CD8-positive, alpha-beta memory T cell (primary cell): ENCODE data around the gene P3H3. TPM values are rescaled to one million over a fixed set of nuclear protein-coding genes. Genes with fewer than 3 reads are reported as not detected.

Experiments used
- CTCF ChIA-PET: fragments of 350-600 bp; sonication (Branson Sonifier 250); formaldehyde crosslinking; loops from one replicate; lab custom pipeline; 2021; ENCODE audit warnings: antibody characterized with exemption; lab: Charles Lee
- POLR2A ChIA-PET: fragments of 350-600 bp; sonication (Branson Sonifier 250); formaldehyde crosslinking; loops from one replicate; lab custom pipeline; 2021; ENCODE audit warnings: antibody characterized with exemption; lab: Charles Lee
- DNase-seq, 5 donors: peaks; one replicate each; pipeline versions ENCODE4 v3.0.0 to v3.0.0-alpha.2; 2020 to 2022; ENCODE audit warnings: mixed read lengths in 1 of 5
- H3K27ac ChIP-seq: one replicate; pipeline ENCODE4 v1.7.0; 2013; ENCODE audit warnings: low read depth, mild to moderate bottlenecking, low read length, moderate library complexity
- H3K27me3 ChIP-seq: 2 replicates; pipeline ENCODE4 v1.7.0; 2013; ENCODE audit warnings: low read length, mild to moderate bottlenecking; ENCODE audit not compliant: insufficient read depth, poor library complexity, severe bottlenecking
- H3K36me3 ChIP-seq: 2 replicates; pipeline ENCODE4 v1.7.0; 2013; ENCODE audit warnings: mild to moderate bottlenecking, low read length, moderate library complexity; ENCODE audit not compliant: insufficient read depth
- H3K4me1 ChIP-seq: 2 replicates; pipeline ENCODE4 v1.7.0; 2013; ENCODE audit warnings: mild to moderate bottlenecking, low read length, moderate library complexity; ENCODE audit not compliant: insufficient read depth
- H3K4me3 ChIP-seq: 2 replicates; pipeline ENCODE4 v1.7.0; 2013; ENCODE audit warnings: mild to moderate bottlenecking, low read length
- H3K9me3 ChIP-seq: 2 replicates; pipeline ENCODE4 v1.7.0; 2013; ENCODE audit warnings: mild to moderate bottlenecking, low read length
- H3K27ac Mint-ChIP-seq, 8 donors: one replicate each; pipeline ENCODE4 v1.8.0; 2020 to 2021; ENCODE audit warnings: mixed read lengths in 8 of 8, mild to moderate bottlenecking in 6 of 8, inconsistent platforms in 3 of 8, moderate library complexity in 3 of 8
- H3K27me3 Mint-ChIP-seq, 2 donors: one replicate each; pipeline ENCODE4 v1.8.0; 2020 to 2021; ENCODE audit warnings: mixed read lengths in 2 of 2, mild to moderate bottlenecking in 1 of 2, moderate library complexity in 1 of 2
- H3K36me3 Mint-ChIP-seq, 3 donors: one replicate each; pipeline ENCODE4 v1.8.0; 2020 to 2021; ENCODE audit warnings: mixed read lengths in 3 of 3, inconsistent platforms in 1 of 3, mild to moderate bottlenecking in 1 of 3
- H3K4me1 Mint-ChIP-seq, 3 donors: one replicate each; pipeline ENCODE4 v1.8.0; 2020 to 2021; ENCODE audit warnings: mixed read lengths in 3 of 3, inconsistent platforms in 1 of 3, mild to moderate bottlenecking in 1 of 3
- H3K4me3 Mint-ChIP-seq, 7 donors: one replicate each; pipeline ENCODE4 v1.8.0; 2020 to 2021; ENCODE audit warnings: mixed read lengths in 7 of 7, mild to moderate bottlenecking in 6 of 7, moderate library complexity in 4 of 7, inconsistent platforms in 2 of 7
- H3K9me3 Mint-ChIP-seq, 5 donors: one replicate each; pipeline ENCODE4 v1.8.0; 2020 to 2022; ENCODE audit warnings: mixed read lengths in 5 of 5, mild to moderate bottlenecking in 3 of 5, moderate library complexity in 2 of 5, inconsistent platforms in 1 of 5
- polyA plus RNA-seq: library from polyadenylated mRNA; unstranded; fragments of 300-500 nt; fragmentation: Illumina TruSeq; gene quantifications from one replicate; pipeline ENCODE4 v1.2.3, GENCODE V29; 2021
- total RNA-seq, 2 experiments: library from RNA; stranded (reverse); gene quantifications; one replicate each; pipeline ENCODE4 v1.2.3, GENCODE V29; 2021

Gene P3H3
- total and polyA plus RNA-seq, 3 experiments from 2014 or later = 2.4 to 2.9 (median 2.5) TPM

DNA sequence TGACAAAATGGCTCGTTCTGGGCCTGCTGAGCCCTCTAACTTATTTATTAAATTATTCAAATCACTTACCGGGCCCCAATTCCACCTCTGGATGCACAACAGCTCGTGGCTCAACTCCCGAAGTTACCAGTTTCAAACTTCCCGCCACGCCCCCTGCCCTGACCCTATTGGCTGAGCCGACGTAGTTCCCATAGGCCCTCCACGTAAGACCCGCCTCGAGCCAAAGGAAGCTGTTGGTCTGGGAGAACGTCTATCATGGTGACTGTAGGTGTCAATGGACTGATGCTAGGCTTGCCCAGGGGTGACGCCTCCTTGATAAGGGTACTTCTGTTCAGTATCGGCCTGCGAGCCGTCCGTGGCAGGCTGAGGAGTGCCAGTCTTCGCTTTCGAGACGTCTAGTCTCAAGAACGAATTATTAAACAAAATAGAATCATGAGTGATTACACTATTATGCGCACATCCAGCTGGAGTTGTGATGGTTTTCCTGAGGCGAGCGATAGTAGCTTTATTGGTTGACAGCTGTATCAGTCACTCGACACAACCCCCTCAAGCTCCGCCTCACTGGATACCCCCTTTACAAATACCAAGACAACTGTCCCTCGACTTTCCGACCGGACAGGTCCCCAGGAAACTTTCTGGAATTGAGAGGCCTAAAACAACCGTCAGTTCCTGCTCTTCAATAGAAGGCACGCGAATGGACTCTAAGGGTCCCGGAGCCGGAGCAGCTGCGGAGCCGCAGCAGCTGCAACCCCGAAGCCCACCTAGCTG lies 23.1 kb downstream of the P3H3 start, which contains the start of gene CDCA3:
Gene CDCA3 (minus strand): TSS at position 134 of the 768 bp plus-strand sequence. CDS start 334 bp downstream, outside the sequence.
- Mint-ChIP-seq H3K4me1 (peaks cover 20 to 38% (median 20%) of the 10 kb centered on the region in 3 donors), H3K9me3 (no peaks in the 10 kb centered on the region), H3K27ac (peak within 1 kb of the TSS; percentile 99 to 100 (median 100)), H3K4me3 (peak within 1 kb of the TSS; percentile 86 to 99 (median 94)), H3K36me3 (peaks cover 0 to 31% (median 0%) of the 10 kb centered on the region in 3 donors), H3K27me3 (no peaks in the 10 kb centered on the region)
- ChIA-PET POLR2A (interaction anchor here (0.6 to 5.2 kb wide), 18 partner anchors 13 to 167 kb away, joined by 3 to 46 read pairs (median 8); partner anchors contain the start of genes C12orf57, COPS7A, ENO2 and LPCAT3), CTCF (interaction anchor here (0.9 to 12.8 kb wide), 16 partner anchors 10 to 262 kb away, joined by 3 to 128 read pairs (median 6); partner anchors contain the start of genes COPS7A, LPCAT3, MLF2 and SPSB2)
- Histone ChIP-seq H3K9me3 (no peaks in the 10 kb centered on the region), H3K4me3 (peak within 1 kb of the TSS; percentile 97), H3K36me3 (peaks cover 7% of the 10 kb centered on the region), H3K27me3 (no peaks in the 10 kb centered on the region), H3K27ac (peak within 1 kb of the TSS; percentile 77), H3K4me1 (peaks cover 18% of the 10 kb centered on the region)
- DNase-seq = peak; percentile 85 to 96 (median 91)

DNA sequence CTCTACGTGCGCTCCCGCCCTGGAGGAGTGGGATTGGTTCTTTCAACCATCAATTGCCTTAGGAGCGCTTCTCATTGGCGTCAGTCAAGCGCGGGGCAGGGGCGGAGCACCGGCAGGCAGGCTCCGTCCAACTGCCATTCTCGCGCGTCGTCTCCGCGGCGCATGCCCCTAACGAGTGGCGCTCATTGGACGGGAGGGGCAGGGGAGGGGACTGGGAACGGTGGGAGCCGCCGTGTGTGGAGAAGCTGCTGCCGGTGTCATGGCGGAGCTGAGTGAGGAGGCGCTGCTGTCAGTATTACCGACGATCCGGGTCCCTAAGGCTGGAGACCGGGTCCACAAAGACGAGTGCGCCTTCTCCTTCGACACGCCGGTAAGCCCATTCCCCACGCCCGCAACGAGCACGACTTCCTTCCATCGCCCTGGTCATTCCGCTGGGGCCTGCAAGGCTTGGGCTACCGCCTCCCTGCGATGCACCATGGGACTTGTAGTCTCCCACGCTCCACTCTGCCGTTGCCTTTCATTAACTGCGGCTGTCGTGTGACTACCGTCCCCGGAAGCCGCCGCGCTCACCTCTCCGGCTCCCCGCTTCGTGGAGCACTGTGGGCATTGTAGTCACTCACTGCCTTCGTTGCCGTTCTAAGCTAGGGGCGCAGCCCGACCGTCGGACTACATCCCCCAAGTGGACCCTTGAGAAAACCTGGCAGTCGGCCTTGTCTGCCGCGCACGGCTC lies 23.9 kb downstream of the P3H3 start, which contains the start of gene USP5:
Gene USP5 (plus strand): TSS at position 230 of the 730 bp plus-strand sequence. CDS start 30 bp downstream, at position 260.
- H3K27me3 ChIP-seq = no peaks in the 10 kb centered on the region
- Mint-ChIP-seq H3K27ac (peak within 1 kb of the TSS; percentile 99 to 100 (median 100)), H3K27me3 (no peaks in the 10 kb centered on the region), H3K9me3 (no peaks in the 10 kb centered on the region), H3K36me3 (peaks cover 0 to 35% (median under 1%) of the 10 kb centered on the region in 3 donors), H3K4me3 (peak within 1 kb of the TSS; percentile 86 to 99 (median 94)), H3K4me1 (peaks cover 20 to 38% (median 20%) of the 10 kb centered on the region in 3 donors)
- POLR2A ChIA-PET = interaction anchor here (0.6 to 5.2 kb wide), 20 partner anchors 9 to 166 kb away, joined by 3 to 46 read pairs (median 6); partner anchors contain the start of genes C12orf57, COPS7A, ENO2 and LPCAT3
- peak; percentile 97 to 99 (median 99) for DNase-seq
- peak within 1 kb of the TSS; percentile 77 for H3K27ac ChIP-seq
- CTCF ChIA-PET = interaction anchor here (0.9 to 12.8 kb wide), 19 partner anchors 9 to 261 kb away, joined by 3 to 128 read pairs (median 5); partner anchors contain the start of genes C12orf57, COPS7A, LPCAT3 and MLF2
- H3K4me1 ChIP-seq = peaks cover 18% of the 10 kb centered on the region
- peak within 1 kb of the TSS; percentile 97 for H3K4me3 ChIP-seq
- peaks cover 15% of the 10 kb centered on the region for H3K36me3 ChIP-seq
- H3K9me3 ChIP-seq = no peaks in the 10 kb centered on the region

DNA sequence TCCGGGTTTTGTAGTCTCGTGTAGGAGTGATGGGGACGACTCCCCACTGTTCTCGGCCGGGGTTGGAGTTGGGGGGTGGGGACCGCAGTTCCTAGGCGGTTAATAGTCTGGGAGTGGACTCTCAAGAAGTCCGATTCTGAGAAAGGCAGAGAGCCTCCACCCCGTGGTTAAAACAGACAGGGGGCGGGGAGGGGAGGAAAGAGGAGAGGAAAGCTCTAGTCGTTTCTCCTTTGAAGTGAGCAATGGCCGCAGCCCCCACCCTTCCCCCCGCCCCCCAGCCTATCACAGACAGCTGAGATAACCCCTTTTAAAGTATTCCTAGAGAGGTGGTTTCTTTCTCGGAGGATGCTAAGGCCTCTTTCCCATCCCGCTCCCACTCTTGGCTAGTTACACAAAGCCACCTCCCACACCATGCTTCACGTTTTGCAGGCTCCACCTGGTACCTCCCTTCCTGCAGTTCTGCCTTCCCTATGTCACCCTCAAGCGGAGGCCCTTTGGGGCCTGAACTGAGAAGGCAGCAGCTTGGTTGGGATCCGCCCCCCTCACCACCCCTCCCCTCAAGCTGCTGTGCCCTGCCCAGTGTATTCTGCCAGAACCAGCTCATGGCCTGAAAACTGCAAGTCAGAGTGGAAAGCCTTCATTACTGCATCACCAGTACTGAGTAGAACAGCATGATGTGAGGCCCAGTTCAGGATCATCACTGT lies 24.6 kb downstream of the P3H3 start:
- peaks cover 20 to 41% (median 23%) of the 10 kb centered on the region in 3 donors for H3K4me1 Mint-ChIP-seq
- POLR2A ChIA-PET = interaction anchor here (0.6 to 5.2 kb wide), 18 partner anchors 8 to 163 kb away, joined by 3 to 46 read pairs (median 8); partner anchors contain the start of genes C12orf57, COPS7A, ENO2 and P3H3
- peaks cover 18% of the 10 kb centered on the region for H3K4me1 ChIP-seq
- peaks cover 7 to 42% (median 8%) of the 10 kb centered on the region in 3 donors for H3K36me3 Mint-ChIP-seq
- peaks cover 22% of the 10 kb centered on the region for H3K36me3 ChIP-seq
- peak overlapping the region; percentile 86 to 99 (median 94) for H3K4me3 Mint-ChIP-seq
- peak; percentile 21 to 70 (median 43) for DNase-seq
- peak overlapping the region; percentile 97 for H3K4me3 ChIP-seq
- H3K27me3 Mint-ChIP-seq = no peaks in the 10 kb centered on the region
- peak overlapping the region; percentile 99 to 100 (median 100) for H3K27ac Mint-ChIP-seq
- no peaks in the 10 kb centered on the region for H3K9me3 ChIP-seq
- H3K27me3 ChIP-seq = no peaks in the 10 kb centered on the region
- H3K9me3 Mint-ChIP-seq = no peaks in the 10 kb centered on the region
- CTCF ChIA-PET = interaction anchor here (0.7 to 12.8 kb wide), 16 partner anchors 8 to 261 kb away, joined by 3 to 128 read pairs (median 6); partner anchors contain the start of genes C12orf57, COPS7A, RNU7-1 and SPSB2
- H3K27ac ChIP-seq = peak overlapping the region; percentile 13

DNA sequence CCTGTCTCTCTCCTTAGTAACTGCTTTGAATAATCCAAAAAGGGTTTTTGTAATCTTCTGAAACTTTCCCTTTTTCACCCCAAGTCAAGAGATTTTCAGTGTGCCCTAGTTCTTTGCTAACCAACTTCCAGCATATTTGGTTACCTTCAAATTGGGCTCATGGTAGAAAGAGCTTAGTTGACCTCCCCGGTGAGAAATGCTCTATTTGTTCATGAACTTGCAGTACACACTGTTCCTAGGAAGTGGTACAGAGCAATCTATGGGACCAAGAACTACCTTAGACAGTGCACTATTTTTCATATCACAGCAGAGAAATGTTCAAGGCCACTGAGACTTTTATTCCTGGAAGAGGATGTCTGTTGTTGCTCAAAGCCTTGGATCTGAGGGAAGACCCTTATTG lies 25.4 kb downstream of the P3H3 start:
- H3K9me3 ChIP-seq = no peaks in the 10 kb centered on the region
- CTCF ChIA-PET = interaction anchor here (0.7 to 12.8 kb wide), 8 partner anchors 8 to 90 kb away, joined by 4 to 128 read pairs (median 8); partner anchors contain the start of genes C12orf57, RNU7-1, SPSB2 and TPI1
- POLR2A ChIA-PET = interaction anchor here (0.6 to 5.2 kb wide), 5 partner anchors 10 to 381 kb away, joined by 3 to 46 read pairs (median 19); partner anchors contain the start of genes COPS7A, SPSB2 and TPI1

DNA sequence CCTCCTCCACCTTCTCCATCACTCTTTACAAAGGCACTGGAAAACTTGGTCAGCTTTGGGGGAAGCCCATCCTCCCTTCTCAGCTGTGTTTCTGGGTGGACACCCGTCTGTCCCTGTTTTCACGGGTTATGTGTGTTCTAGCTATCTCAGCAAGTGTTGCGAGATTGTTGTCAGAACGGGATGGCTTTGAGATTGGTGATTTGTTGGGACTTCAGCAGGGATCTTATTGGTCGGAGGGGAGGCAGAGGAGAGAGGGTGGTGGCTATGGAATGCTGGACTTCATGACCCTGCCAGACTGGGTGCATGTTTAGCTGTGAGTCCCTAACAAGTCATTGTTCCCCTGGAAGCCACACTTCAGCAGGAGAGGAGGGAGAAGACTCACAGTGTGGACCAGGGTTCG lies 25.8 kb downstream of the P3H3 start:
- no peaks in the 10 kb centered on the region for H3K27me3 Mint-ChIP-seq
- Histone ChIP-seq H3K4me1 (peaks cover 18% of the 10 kb centered on the region), H3K36me3 (peaks cover 34% of the 10 kb centered on the region), H3K27ac (no peak overlapping the region), H3K27me3 (no peaks in the 10 kb centered on the region), H3K9me3 (no peaks in the 10 kb centered on the region), H3K4me3 (no peak overlapping the region)
- peak overlapping the region in 1 of 7 donors; percentile 24 for H3K4me3 Mint-ChIP-seq
- peaks cover 8 to 54% (median 10%) of the 10 kb centered on the region in 3 donors for H3K36me3 Mint-ChIP-seq
- H3K4me1 Mint-ChIP-seq = peaks cover 20 to 41% (median 23%) of the 10 kb centered on the region in 3 donors
- CTCF ChIA-PET = interaction anchor here (1.3 to 12.8 kb wide), 4 partner anchors 16 to 253 kb away, joined by 3 to 128 read pairs (median 52); partner anchors contain the start of genes SPSB2 and TPI1
- no peaks in the 10 kb centered on the region for H3K9me3 Mint-ChIP-seq
- H3K27ac Mint-ChIP-seq = peak overlapping the region in 4 of 8 donors; percentile 43 to 99 (median 76)
- no peak for DNase-seq
- POLR2A ChIA-PET = interaction anchor here (3.2 to 5.2 kb wide), 2 partner anchors 14 to 19 kb away, joined by 36 to 46 read pairs; partner anchors contain the start of genes SPSB2 and TPI1

More for the DNA sequence above, 25.4 kb downstream of the P3H3 start:
- H3K9me3 Mint-ChIP-seq = no peaks in the 10 kb centered on the region
- Histone ChIP-seq H3K27me3 (no peaks in the 10 kb centered on the region), H3K4me1 (peaks cover 18% of the 10 kb centered on the region), H3K27ac (peak overlapping the region; percentile 13), H3K36me3 (peaks cover 30% of the 10 kb centered on the region), H3K4me3 (peak overlapping the region; percentile 97)
- no peak for DNase-seq
- H3K36me3 Mint-ChIP-seq = peaks cover 8 to 50% (median 10%) of the 10 kb centered on the region in 3 donors
- peak overlapping the region; percentile 78 to 100 (median 99) for H3K27ac Mint-ChIP-seq
- peaks cover 20 to 41% (median 23%) of the 10 kb centered on the region in 3 donors for H3K4me1 Mint-ChIP-seq
- H3K4me3 Mint-ChIP-seq = peak overlapping the region in 6 of 7 donors; percentile 86 to 99 (median 93)
- H3K27me3 Mint-ChIP-seq = no peaks in the 10 kb centered on the region

DNA sequence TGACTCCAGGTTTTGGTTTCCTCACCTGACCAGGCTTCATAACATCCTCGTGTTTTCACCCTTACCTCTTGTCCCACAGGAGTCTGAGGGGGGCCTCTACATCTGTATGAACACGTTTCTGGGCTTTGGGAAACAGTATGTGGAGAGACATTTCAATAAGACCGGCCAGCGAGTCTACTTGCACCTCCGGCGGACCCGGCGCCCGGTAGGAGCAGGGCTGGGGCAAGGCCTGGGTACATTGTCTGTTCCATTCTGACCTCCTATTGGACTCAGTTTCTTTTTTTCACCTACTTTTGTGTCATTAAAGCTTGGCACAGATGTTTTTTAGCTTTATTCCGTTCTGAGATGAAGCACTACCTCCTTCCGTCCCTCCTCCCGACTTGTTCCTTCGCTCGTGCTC lies 27.1 kb downstream of the P3H3 start:
- ChIA-PET CTCF (interaction anchor here (0.6 to 12.8 kb wide), 5 partner anchors 9 to 252 kb away, joined by 3 to 128 read pairs (median 4); partner anchors contain the start of genes SPSB2 and TPI1), POLR2A (interaction anchor here (5.2 kb wide), 1 partner anchor 12 kb away, joined by 36 read pairs; the partner anchor contains the start of gene TPI1)
- H3K4me3 Mint-ChIP-seq = peak overlapping the region in 1 of 7 donors; percentile 40

More for the DNA sequence above, 27.1 kb downstream of the P3H3 start:
- no peaks in the 10 kb centered on the region for H3K27me3 Mint-ChIP-seq
- no peak overlapping the region for H3K27ac Mint-ChIP-seq
- peaks cover 8 to 66% (median 11%) of the 10 kb centered on the region in 3 donors for H3K36me3 Mint-ChIP-seq
- H3K9me3 Mint-ChIP-seq = no peaks in the 10 kb centered on the region
- H3K9me3 ChIP-seq = no peaks in the 10 kb centered on the region
- peaks cover 18% of the 10 kb centered on the region for H3K4me1 ChIP-seq
- H3K4me1 Mint-ChIP-seq = peaks cover 20 to 37% (median 23%) of the 10 kb centered on the region in 3 donors
- no peak overlapping the region for H3K27ac ChIP-seq
- H3K36me3 ChIP-seq = peaks cover 41% of the 10 kb centered on the region
- DNase-seq = no peak
- no peaks in the 10 kb centered on the region for H3K27me3 ChIP-seq
- no peak overlapping the region for H3K4me3 ChIP-seq
